DMS114 treated with DMSO at 0.1 percent for 48 hours (cell line): ENCODE measurements around the gene OGDH.
A peak's percentile ranks its signal among the peaks of the same experiment; 100 is the strongest.

ENCODE experiments used
- DNase-seq: peaks from one replicate; lab custom pipeline; 2025; ENCODE audit not compliant: unreplicated experiment; lab: John Stamatoyannopoulos, UW

Gene OGDH

DNA sequence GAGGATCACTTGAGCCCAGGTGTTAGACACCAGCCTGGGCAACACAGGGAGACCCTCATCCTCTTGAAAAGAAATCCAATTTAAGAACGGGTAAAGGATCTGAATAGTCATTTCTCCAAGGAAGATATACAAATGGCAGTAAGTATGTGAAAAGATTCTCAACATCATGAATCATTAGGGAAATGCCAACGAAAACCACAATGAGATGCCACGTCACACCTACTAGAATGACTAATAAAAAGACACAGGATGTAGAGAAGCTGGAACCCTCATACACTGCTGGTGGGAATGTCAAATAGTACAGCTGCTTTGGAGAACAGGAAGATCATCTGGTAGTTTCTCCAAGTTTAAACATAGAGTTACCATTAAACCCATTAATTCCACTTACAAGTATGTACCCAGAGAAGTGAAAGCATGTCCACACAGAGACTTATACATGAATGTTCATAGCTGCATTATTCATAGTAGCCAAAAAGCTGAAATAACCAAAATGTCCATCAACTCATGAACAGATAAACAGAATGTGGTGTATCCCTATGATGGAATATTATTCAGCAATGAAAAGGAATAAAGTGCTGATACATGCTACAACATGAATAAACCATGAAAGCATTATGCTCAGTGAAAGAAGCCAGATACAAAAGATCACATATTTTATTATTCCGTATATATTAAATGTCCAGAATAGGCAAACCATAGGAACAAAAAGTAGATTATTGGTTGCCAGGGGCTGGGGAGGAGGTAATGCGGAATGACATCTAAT is 129.2 kb downstream of the OGDH start:
- no peak for DNase-seq

DNA sequence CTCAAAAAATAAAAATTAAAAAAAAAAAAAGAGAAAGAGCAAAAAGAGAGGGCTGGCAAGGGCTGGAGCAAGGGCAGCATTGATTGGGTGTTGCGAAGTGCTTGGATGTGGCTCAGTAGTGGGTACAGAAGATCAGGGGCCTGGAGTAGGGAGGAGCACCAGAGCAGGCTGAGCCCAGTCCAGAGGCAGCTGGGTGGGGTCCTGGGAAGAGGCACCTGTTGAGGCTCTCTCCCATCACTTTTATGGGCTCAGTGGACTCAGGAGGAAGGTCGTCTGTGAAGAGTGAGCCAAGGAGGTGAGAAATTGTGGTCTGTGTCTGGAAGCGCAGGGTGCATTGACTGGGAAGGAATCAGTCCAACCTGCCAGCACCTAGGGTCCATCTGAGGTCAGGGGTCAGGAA is 130.5 kb downstream of the OGDH start:
- no peak for DNase-seq

DNA sequence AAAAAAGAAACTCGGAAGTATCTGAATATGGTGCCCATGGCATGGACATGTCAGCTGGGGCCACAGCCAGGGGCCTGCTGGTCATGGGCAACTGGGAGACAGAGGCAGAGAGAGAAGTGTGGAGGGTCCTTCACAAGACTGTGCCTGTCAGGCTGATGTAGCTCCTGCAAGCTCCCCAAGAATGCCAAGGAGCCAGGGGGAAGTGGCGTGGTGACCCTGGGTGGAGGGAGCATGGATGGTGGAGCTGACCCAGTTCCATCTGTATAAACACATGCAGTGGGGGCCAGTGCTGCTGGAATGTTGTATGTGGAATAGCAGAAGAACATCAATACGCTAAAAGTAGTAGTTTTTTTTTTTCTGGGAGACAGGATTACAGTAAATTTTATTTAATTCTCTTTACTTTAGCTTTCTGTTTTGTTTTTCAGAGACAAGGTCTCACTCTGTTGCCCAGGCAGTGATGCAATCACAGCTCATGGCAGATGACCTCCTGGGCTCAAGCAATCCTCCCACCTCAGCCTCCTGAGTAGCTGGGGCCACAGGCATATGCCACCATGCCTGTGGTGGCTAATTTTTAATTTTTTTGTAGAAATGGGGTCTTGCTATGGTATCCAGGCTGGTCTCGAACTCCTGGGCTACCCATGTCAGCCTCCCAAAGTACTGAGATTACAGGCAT is 131.8 kb downstream of the OGDH start:
- DNase-seq: no peak

DNA sequence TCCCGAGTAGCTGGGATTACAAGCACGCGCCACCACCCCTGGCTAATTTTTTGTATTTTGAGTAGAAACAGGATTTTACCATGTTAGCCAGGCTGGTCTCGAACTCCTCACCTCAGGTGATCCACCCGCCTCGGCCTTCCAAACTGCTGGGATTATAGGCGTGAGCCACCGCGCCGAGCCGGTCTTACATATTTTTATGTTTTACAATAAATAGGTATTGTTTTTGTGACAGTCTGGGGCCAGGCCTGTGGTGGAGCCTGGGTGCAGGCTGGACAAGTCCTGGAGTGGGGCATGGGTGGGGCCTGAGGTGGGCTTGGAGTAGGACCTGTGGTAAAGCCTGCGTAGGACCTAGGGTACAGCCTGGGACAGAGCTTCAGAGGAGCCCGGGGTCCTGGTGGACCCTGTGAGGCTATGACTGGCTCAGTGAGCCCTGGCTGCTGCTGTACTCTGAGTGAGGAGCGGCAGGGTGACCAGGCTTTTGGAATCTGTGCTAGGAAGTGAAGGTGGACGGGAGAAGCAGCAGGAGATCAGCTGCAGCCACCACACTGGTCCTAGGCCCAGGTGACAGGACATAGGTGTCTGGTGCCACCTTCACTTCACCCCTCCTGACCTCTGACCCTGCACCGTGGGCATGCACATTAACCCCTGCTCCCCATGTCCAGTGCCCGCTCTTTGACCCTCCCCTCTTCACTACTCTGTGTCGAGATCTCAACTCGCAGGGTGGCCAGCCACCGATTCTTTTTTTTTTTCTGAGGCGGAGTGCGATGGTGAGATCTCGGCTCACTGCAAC is 132.6 kb downstream of the OGDH start:
- DNase-seq: no peak

DNA sequence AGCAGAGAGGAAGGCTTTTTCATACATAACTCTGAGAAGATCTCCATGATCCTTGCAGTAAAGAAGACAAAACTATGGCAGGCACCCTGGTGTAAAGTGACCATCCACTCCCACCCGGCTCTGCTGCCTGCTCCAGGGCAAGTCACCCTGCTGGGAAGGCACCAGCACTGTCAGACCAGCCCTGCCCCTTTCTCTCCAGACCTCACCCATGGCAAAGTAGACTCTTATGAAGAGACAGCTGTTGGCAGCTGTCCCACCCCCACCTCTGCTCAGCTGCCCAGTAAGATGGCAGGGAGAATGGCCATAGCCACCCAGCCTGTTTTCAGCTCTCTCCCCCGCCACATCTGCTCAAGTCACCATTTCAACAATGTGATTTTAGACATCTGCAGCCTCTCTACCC is 133.6 kb downstream of the OGDH start:
- DNase-seq: no peak

DNA sequence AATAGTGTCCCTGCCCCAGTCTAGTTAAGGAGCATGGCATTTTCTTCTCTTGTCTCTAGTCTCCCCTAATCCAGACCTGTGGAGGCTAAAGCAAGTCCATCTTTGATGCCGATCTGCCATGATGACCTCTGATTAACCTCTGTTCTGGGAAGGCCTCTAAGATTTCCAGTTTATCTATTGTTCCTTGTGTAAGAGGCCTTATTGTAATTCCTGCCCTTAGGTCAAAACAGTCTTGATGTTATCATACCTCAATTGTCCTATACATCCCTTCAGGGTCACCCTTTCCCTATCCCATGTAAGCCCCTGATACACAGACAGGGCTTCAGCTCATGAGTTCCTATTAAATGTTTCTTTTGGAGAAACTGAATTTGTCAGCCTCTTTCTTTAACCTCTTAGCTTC is 137.3 kb downstream of the OGDH start:
- DNase-seq: no peak

DNA sequence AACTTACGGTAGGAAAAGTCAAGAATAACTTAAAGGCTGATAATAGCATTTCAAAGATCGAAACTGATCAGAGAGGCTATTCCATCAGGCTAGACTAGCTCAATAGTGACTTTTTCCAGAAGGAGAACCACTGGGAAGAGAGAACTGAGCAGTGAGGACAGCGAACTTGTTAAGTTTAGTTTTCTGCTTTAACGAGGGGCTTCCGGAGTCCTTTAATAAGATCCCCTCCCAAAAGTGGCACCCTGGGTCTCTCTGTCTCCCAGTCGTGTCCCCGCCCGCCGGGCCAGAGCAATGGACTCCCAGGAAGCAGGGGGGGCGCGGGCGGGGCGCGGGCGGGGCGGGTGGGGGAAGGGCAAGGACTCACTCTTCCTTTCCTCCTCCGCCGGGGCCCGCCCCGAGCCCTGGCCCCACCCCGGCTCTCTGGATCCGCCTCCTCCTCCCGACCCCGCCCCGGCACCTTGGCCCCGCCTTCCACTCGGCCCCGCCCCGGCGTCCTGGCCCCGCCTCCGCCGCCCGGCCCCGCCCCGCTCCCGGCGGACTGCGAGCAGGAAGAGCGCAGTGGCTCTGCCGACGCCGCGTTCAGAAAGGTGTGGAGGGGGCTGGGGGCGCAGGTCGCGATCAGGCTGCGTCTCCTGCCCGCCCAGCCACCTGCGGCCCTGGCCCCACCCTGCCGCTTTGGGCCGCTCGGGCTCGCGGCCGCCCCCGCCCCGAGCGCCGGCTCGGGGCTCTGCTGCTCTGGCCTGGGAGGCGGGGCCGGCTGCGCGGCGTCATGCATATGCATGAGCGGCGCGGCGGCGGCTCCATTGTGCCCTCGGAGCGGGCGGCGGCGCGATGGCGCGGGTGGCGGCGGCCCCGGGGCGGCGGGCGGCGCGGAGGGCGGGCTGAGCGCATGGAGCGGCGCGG is 141.9 kb downstream of the OGDH start, which contains the start of gene ZMIZ2:
ZMIZ2 (plus strand) TSS at position 803 of the 903 bp plus-strand sequence. CDS start 7,403 bp downstream, outside the sequence.
- DNase-seq: peak; percentile 66

DNA sequence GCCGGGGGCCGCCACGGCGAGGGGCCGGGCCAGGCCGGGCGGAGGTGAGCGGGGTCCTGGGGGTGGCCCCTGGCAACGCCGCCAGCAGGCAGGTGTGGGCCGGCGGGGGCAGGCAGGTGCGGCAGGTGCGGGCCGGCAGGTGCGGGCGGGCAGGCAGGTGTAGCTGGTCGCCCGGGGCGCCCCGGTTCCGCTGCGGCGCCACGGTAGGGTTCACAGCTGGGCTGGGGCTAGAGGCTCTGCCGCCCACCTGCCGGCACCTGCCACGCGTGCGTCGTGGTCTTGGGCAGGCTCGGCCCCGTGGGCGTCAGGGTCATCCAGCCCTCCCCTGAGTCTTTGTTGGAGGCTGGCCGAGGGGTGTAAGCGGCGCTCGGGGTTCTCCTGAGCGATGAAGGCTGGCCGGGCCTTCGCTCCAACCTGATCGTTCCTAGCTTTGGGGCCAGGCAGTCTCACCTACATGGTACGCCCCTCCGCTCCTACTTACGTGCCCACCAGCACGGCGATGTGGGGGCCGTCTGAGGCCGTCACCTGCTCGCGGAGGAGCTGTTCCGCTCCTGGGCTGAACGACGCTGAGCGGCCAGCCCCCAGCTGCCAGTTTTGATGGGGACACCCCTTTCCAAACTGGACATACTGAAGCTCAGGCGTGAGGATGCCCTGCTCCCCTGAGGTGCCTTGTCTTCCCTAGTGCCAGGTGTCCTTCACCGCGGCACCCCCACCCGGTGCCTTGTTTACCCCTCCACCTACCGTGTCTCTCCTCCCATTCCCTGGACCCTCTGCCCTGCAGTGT is 142.7 kb downstream of the OGDH start:
- no peak for DNase-seq

DNA sequence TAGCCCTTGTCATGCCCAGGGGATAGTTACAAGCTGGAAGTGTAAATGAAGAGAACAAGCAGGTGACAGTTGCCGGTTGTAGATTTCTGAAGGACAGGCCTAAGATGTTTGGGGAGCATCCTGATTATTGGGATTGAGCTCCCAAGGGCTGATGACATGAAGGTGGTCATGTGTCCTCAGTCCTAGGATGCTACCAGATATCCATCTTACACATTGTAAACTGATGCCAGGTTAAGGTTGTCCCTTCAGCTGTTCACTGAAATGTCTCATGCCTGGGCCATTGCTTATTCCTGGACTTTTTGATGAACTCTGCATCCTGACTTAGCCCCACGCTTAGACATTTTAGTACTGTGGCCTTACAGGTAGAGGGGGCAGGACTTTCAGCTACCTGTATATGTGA is 143.6 kb downstream of the OGDH start:
- no peak for DNase-seq

DNA sequence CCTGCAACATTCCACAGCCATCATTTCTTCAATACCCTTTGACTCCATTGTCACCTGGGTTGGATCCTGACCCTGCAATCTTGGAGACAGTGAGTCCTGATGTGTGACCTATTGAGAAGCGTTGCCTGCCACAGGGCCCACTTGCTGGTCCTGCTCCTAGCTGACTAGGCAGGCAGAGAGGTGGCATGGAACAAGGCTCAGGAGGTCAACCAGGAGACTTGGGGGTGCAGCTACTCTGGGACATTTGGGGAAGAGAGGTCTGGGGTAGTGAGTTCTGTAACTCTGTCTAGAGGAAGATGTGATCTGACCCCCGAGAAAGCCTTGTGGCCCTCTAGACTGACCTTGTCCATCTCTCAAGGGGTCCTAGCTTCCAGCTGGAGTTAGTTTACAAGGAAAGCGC is 144.0 kb downstream of the OGDH start:
- DNase-seq: no peak

DNA sequence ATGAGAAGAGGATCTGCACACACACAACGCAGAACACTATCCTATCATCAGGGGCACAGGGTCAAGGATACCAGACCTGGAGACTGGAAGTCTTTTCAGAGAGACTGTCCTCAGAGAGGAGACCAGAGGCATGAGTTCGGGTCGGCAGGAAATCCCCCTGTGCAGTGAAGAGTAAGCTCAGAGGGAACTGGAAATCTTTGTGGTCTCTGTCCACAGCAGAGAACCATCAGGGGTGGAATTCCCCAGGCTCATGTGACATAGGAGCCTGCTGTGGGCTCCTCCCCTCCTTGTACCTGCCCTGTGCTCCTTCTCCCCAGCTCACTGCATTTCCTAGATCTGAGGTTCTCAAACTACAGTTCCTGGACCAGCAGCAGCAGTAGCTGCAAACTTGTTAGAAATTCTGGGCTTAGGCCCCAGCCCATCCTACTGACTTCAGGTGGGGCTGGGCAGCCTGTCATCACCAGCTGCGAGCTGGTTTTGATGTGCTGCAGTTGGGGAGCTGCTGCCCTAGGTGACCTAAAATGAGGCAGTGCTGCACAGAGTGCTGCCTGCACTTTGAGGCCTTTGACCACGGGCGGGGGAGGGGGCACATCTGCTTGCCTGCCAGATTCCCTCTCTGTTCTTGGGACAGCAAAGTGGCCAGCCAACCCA is 144.6 kb downstream of the OGDH start:
- DNase-seq: no peak

DNA sequence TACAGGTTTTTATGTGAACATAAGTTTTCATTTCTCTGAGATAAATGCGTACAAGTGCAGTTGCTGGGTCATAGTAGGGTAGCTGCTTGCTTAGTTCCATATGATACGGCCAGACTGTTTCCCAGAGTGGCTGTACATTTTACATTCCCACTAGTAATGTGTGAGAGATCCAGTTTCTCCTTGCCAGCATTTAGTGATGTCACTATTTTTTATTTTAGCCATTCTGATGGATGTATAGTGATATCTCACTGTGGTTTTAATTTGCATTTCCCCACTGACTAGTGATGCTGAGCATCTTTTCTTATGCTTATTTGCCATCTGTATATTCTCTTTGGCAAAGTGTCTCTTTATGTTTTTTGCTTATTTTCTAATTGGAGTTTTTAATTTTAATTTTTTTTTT is 146.4 kb downstream of the OGDH start:
- DNase-seq: no peak

DNA sequence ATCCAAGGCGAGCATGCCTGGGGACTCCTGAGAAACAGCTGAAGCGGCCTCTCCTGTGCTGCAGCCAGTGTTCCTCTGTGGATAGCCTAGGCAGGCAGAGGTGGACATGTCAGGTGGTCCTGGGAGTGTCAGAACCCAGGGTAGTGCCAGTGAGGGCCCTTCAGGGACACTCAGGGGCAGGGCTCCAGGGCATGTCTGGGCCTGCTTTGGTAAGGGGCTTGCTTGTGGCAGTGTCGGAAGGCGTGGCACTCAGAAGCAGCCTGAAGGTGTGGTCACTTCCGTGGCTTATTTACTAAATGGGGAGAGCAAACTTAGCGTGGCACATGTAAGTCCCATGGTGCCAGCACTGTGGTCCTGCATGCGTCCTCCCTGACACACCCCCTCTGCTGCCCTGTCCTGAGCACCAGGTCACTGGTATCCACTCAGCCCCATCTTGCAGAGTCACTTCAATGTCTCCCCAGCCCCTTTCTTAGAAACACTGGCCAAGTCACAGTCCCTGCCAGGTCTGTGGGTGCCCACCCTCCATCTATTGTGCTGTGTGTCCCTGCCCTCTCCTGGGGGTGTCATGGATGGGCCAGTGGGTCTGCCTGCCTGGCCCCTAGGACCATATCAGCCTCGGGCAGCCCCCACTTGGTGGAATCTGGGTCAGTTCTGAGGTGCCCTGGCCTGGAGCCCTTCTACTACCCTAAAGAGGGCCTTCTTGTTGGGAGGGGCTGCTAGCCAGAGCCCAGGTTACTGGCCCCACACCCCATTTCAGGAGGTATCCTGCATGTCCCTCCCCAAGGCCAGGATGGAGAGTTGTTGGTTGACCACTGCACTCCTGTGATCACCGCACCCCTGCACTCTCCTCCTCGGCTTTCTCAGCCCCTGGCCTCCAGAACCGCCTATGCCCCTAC is 148.6 kb downstream of the OGDH start:
- no peak for DNase-seq

DNA sequence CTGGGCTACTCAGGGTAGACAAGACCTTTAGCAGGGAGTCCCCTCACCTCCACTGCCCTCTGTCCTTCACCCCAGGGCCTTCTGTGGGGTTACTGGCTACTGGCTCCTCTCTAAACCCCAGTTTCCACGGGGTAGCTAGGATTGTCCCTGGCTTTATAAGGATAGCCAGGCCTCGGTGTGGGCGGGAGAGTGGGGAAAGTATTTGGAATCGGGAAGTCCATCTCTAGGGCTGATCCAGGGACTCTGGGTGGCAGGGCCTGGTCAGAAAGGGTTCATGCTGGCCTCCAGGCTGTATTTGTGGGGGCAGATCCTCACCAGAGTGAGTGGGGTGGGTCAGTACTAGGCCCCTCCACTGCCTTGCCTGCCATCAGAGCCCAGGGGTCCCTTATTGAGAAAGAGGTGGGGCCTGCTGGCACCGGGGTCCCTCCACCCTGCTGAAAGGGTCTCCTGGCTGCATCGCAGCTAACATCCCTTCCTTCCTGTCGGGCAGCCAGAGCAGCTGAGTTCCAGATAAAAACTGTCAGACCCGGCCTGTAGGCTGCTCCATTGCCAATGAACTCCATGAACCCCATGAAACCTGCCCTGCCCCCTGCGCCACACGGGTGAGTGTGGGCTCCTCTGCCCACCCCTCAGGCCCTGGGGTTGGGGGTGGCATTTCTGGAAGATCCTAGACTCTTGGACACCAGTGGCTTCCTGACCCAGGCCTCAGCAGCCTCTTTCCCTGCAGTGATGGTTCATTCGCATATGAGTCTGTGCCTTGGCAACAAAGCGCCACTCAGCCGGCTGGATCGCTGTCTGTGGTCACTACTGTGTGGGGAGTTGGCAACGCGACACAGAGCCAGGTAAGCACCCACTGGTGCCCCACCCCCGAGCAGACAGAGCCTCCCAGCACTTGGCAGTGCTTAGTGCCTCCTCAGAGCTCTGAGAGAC is 149.5 kb downstream of the OGDH start:
- no peak for DNase-seq

DNA sequence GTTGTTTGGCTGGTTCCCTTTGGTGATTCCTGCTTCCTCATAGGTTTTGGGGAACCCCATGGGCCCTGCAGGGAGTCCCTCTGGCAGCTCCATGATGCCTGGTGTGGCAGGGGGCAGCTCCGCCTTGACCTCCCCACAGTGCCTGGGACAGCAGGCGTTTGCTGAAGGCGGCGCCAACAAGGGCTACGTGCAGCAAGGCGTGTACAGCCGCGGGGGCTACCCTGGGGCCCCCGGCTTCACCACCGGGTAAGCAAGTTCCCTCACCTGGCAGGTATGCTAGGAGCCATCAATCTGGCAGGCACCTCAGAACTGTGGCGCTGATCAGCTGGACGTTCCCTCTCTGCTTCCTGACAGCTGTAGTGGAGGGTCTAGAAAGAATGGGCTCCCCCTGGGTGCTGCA is 150.5 kb downstream of the OGDH start:
- no peak for DNase-seq

DNA sequence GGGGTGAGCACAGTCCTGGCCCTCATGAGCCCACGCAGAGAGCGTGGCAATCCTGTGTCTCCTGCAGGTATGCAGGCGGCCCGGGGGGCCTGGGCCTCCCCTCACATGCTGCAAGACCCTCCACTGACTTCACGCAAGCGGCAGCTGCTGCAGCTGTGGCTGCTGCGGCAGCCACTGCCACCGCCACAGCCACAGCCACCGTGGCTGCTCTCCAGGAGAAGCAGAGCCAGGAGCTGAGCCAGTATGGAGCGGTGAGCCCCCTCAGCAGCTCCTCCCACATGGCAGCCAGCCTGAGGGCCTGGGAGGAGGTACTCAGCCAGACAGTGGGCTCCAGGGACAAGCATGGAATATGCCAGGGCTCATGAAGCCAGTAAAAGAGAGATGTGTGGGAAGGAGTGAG is 150.9 kb downstream of the OGDH start:
- no peak for DNase-seq

DNA sequence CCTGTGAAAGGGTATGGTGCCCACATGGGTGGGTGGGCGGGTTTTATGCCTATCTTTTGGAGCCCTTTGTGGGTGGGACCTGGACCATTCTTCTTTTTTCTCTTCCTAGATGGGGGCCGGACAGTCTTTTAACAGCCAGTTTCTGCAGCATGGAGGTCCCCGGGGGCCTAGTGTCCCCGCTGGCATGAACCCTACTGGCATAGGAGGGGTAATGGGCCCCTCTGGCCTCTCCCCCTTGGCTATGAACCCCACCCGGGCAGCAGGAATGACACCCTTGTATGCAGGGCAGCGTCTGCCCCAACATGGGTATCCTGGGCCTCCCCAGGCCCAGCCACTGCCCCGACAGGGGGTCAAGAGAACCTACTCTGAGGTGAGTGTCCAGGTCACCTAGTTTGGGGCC is 151.3 kb downstream of the OGDH start:
- DNase-seq: no peak
